Mesothelial cell of epicardium (in vitro differentiated cells): ENCODE data around the gene MST1R. TPM values are rescaled to one million over a fixed set of nuclear protein-coding genes. Genes with fewer than 3 reads are reported as not detected.
A peak's percentile ranks its signal among the peaks of the same experiment; 100 is the strongest.

ENCODE experiments used
- DNase-seq, 2 experiments: peaks; one replicate each; pipeline ENCODE4 v3.0.0; 2021; ENCODE audit warnings: low spot score in 2 of 2; ENCODE audit not compliant: unreplicated experiment in 2 of 2
- H3K27ac Mint-ChIP-seq: 2 replicates; pipeline ENCODE4 v1.8.0; 2021; ENCODE audit warnings: mixed read lengths
- H3K27me3 Mint-ChIP-seq: 2 replicates; pipeline ENCODE4 v1.8.0; 2021; ENCODE audit warnings: low read depth, mixed read lengths
- H3K36me3 Mint-ChIP-seq: 2 replicates; pipeline ENCODE4 v1.8.0; 2021; ENCODE audit warnings: mixed read lengths
- H3K4me1 Mint-ChIP-seq: 2 replicates; pipeline ENCODE4 v1.8.0; 2021; ENCODE audit warnings: mixed read lengths
- H3K4me3 Mint-ChIP-seq: 2 replicates; pipeline ENCODE4 v1.8.0; 2021; ENCODE audit warnings: mild to moderate bottlenecking, moderate library complexity, mixed read lengths
- H3K9me3 Mint-ChIP-seq: 2 replicates; pipeline ENCODE4 v1.8.0; 2021; ENCODE audit warnings: mixed read lengths
- CTCF ChIP-seq: fragments of 200-600 bp; sonication (generic); IDR thresholded peaks from one replicate; pipeline ENCODE4 v1.5.0; 2021; ENCODE audit warnings: antibody characterized with exemption; ENCODE audit not compliant: unreplicated experiment
- total RNA-seq: library from RNA; stranded (reverse); gene quantifications from 3 replicates; pipeline ENCODE4 v1.2.1, GENCODE V29; 2021

The MST1R gene
- total RNA-seq, 1 donor from 2014 or later = 7.0 TPM

GRCh38 chr3:49873623-49874022 lies 30.1 kb downstream of the MST1R start:
- TF ChIP-seq CTCF = no peak
- Mint-ChIP-seq H3K9me3 (no peaks in the 10 kb centered on the region), H3K27ac (no peak overlapping the region), H3K36me3 (no peaks in the 10 kb centered on the region), H3K4me1 (no peaks in the 10 kb centered on the region), H3K4me3 (no peak overlapping the region), H3K27me3 (peaks cover 58% of the 10 kb centered on the region)
- DNase-seq = no peak

- H3K4me1 Mint-ChIP-seq = no peaks in the 10 kb centered on the region
- no peaks in the 10 kb centered on the region for H3K9me3 Mint-ChIP-seq
- peaks cover 64% of the 10 kb centered on the region for H3K27me3 Mint-ChIP-seq
- no peak overlapping the region for H3K27ac Mint-ChIP-seq
- H3K4me3 Mint-ChIP-seq = no peak overlapping the region
- no peak for TF ChIP-seq CTCF
- DNase-seq = no peak
- H3K36me3 Mint-ChIP-seq = no peaks in the 10 kb centered on the region
Measured at GRCh38 chr3:49872801-49873281, 30.8 kb downstream of the MST1R start.

- DNase-seq = no peak
- Mint-ChIP-seq H3K4me1 (no peaks in the 10 kb centered on the region), H3K9me3 (no peaks in the 10 kb centered on the region), H3K27me3 (peaks cover 76% of the 10 kb centered on the region), H3K27ac (no peak overlapping the region), H3K36me3 (no peaks in the 10 kb centered on the region), H3K4me3 (no peak overlapping the region)
- no peak for TF ChIP-seq CTCF
Measured at GRCh38 chr3:49871531-49872153, 32.0 kb downstream of the MST1R start.

GRCh38 chr3:49869525-49870126 lies 34.0 kb downstream of the MST1R start, which contains the start of gene CAMKV:
Gene CAMKV, minus strand, starts transcription at chr3:49869906. Its CDS starts 7,518 bp downstream, at chr3:49862388.
- peaks cover 78% of the 10 kb centered on the region for H3K27me3 Mint-ChIP-seq
- H3K4me1 Mint-ChIP-seq = no peaks in the 10 kb centered on the region
- H3K9me3 Mint-ChIP-seq = no peaks in the 10 kb centered on the region
- H3K36me3 Mint-ChIP-seq = no peaks in the 10 kb centered on the region
- no peak for TF ChIP-seq CTCF
- H3K27ac Mint-ChIP-seq = no peak within 1 kb of the TSS
- peak within 1 kb of the TSS; percentile 15 for H3K4me3 Mint-ChIP-seq
- DNase-seq = no peak

- Mint-ChIP-seq H3K27me3 (peaks cover 78% of the 10 kb centered on the region), H3K9me3 (no peaks in the 10 kb centered on the region), H3K27ac (no peak overlapping the region), H3K36me3 (no peaks in the 10 kb centered on the region), H3K4me1 (no peaks in the 10 kb centered on the region), H3K4me3 (no peak overlapping the region)
- TF ChIP-seq CTCF = no peak
- no peak for DNase-seq
Measured at GRCh38 chr3:49868862-49869466, 34.7 kb downstream of the MST1R start.
